H1 (cell line): ENCODE measurements around the gene TLL2. TPM values are rescaled to one million over a fixed set of nuclear protein-coding genes. Genes with fewer than 3 reads are reported as not detected.

Experiments used
- BRCA1 ChIP-seq: IDR thresholded peaks from 2 replicates; pipeline ENCODE4 v1.6.1; 2012; ENCODE audit warnings: low read depth, low read length, improper control_type of control experiment
- NANOG ChIP-seq: IDR thresholded peaks from 2 replicates; pipeline ENCODE4 v1.6.1; 2011; ENCODE audit warnings: low read length, low read depth, mild to moderate bottlenecking, inconsistent platforms; ENCODE audit not compliant: insufficient read depth, poor library complexity, severe bottlenecking
- PHF8 ChIP-seq: fragments of 200-600 bp; sonication (generic); conservative IDR thresholded peaks from 2 replicates; pipeline ENCODE4 v1.7.1; 2012; ENCODE audit warnings: low read depth, mild to moderate bottlenecking, inconsistent platforms, low read length, moderate library complexity
- SRF ChIP-seq: IDR thresholded peaks from 2 replicates; pipeline ENCODE4 v1.6.1; 2011; ENCODE audit warnings: mild to moderate bottlenecking, low read depth, low read length, moderate library complexity
- polyA plus RNA-seq, 7 experiments: library from polyadenylated mRNA; depleted of rRNA in 3 of 7; stranded (reverse) in 5 of 7; unstranded in 2 of 7; fragments of >200 nt in 5 of 7; fragments of 200-250 nt in 2 of 7; gene quantifications; 1 replicate in 5 of 7; 2 replicates in 1 of 7; 4 replicates in 1 of 7; pipeline versions ENCODE4 v1.2.1 to v1.2.3, GENCODE V29; 2011 to 2013; ENCODE audit warnings: missing spikeins in 2 of 7, mixed read lengths in 2 of 7
- total RNA-seq: library from RNA; stranded (reverse); fragmentation: NEBNext Ultra II Directional; extraction: Animal tissue kit (Norgen Biotek cat#: 25700); gene quantifications from 2 replicates; pipeline ENCODE4 v1.2.1, GENCODE V29; 2021

TLL2 gene
- total and polyA plus RNA-seq, 2 of the 8 experiments (the other 6 are each of a cell fraction or from before 2014, with no cell fraction given) = 2.4 to 3.2 TPM

- TF ChIP-seq BRCA1 (no peak), SRF (no peak), NANOG (no peak), PHF8 (no peak)
These were observed 147.2 kb downstream of the TLL2 start (continued) for GRCh38 chr10:96366508-96366907.
